GM18858 (cell line): Measurements from ENCODE around the gene ACVR1B.

Source experiments
- ATAC-seq: cut with Tn5 transposase; IDR thresholded peaks from one replicate; pipeline ENCODE4 v1.9.1; 2021; ENCODE audit not compliant: unreplicated experiment

ACVR1B gene

GRCh38 chr12:52003591-52003990, 52.1 kb downstream of the ACVR1B start:
- no peak for ATAC-seq

GRCh38 chr12:52004042-52004648, 52.6 kb downstream of the ACVR1B start:
- no peak for ATAC-seq

- ATAC-seq = no peak
Observed at GRCh38 chr12:52005218-52005902, 53.9 kb downstream of the ACVR1B start.

- ATAC-seq = peak; percentile 70
Observed at GRCh38 chr12:52005903-52006703, 54.6 kb downstream of the ACVR1B start.

GRCh38 chr12:52006726-52007157, 55.2 kb downstream of the ACVR1B start, which contains the start of gene TAMALIN:
TAMALIN (plus strand) TSS chr12:52006946; CDS start chr12:52007020, 74 bp downstream.
- no peak for ATAC-seq

- no peak for ATAC-seq
Observed at GRCh38 chr12:52007158-52007921, 55.8 kb downstream of the ACVR1B start.

GRCh38 chr12:52007982-52008510, 56.5 kb downstream of the ACVR1B start:
- ATAC-seq = no peak

GRCh38 chr12:52009081-52009751, 57.7 kb downstream of the ACVR1B start:
- ATAC-seq = no peak

GRCh38 chr12:52010152-52010622, 58.7 kb downstream of the ACVR1B start:
- no peak for ATAC-seq

GRCh38 chr12:52010692-52011601, 59.4 kb downstream of the ACVR1B start:
- no peak for ATAC-seq

- no peak for ATAC-seq
Observed at GRCh38 chr12:52011602-52012214, 60.2 kb downstream of the ACVR1B start.

GRCh38 chr12:52013626-52014310, 62.3 kb downstream of the ACVR1B start:
- no peak for ATAC-seq

- ATAC-seq = no peak
Observed at GRCh38 chr12:52014567-52015530, 63.4 kb downstream of the ACVR1B start.

GRCh38 chr12:52015532-52016041, 64.1 kb downstream of the ACVR1B start:
- ATAC-seq = no peak

- no peak for ATAC-seq
Observed at GRCh38 chr12:52018433-52019112, 67.1 kb downstream of the ACVR1B start.

- no peak for ATAC-seq
Observed at GRCh38 chr12:52019113-52019770, 67.7 kb downstream of the ACVR1B start.
